AG09309 (cell line): ENCODE data around the gene SEC24A.
"Not testable (repeated sequence)": the region's sequence is repeated elsewhere in the genome, so short reads cannot be mapped to it uniquely, and the experiment has no call there.

Experiments used
- DNase-seq: peaks from one replicate; pipeline ENCODE4 v3.0.0-alpha.2; 2010; ENCODE audit warnings: low read depth
- H3K4me3 ChIP-seq: 2 replicates; pipeline ENCODE4 v1.5.1; 2011; ENCODE audit warnings: mild to moderate bottlenecking, low read depth, low read length, moderate library complexity; ENCODE audit not compliant: control insufficient read depth
- CTCF ChIP-seq: IDR thresholded peaks from 2 replicates; pipeline ENCODE4 v1.5.1; 2011; ENCODE audit warnings: mild to moderate bottlenecking, low read depth, low read length, inconsistent platforms; ENCODE audit not compliant: insufficient read depth, control insufficient read depth; ENCODE audit errors: missing control alignments

The SEC24A gene

GRCh38 chr5:134626369-134627014 lies 22.1 kb upstream of the SEC24A start:
- TF ChIP-seq CTCF = no peak
- H3K4me3 ChIP-seq = no peak overlapping the region
- DNase-seq = peak; percentile 20

DNA sequence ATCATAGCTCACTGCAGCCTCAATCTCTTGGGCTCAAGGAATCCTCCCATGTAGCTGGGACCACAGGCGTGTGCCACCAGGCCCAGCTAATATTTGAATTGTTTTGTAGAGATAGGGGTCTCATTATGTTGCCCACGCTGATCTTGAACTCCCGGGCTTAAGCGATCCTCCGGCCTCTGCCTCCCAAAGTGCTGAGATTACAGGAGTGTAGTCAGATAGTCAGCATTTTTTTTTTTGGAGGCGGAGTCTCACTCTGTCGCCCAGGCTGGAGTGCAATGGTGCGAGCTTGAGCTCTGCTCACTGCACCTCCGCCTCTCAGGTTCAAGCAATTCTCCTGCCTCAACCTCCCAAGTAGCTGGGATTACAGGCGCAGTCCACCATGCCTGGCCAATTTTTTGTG lies 14.4 kb upstream of the SEC24A start:
- DNase-seq = no peak
- TF ChIP-seq CTCF = no peak
- no peak overlapping the region for H3K4me3 ChIP-seq

DNA sequence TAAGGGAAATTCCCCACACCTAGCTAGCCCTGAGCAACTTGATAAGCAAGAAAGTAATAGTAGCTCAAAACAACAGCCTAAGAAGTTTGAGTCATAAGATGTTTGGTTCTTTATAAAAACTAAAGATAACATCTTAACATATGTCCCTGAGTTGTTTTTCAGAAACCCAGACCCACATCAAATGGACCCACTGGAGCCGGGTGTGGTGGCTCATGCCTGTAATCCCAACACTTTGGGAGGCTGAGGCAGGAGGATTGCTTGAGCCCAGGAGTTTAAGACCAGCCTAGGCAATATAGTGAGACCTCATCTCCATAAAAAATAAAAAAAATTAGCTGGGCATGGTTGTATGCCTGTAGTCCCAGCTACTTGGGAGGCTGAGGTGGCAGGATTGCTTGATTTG lies 13.2 kb upstream of the SEC24A start:
- not testable (repeated sequence) for H3K4me3 ChIP-seq, DNase-seq

- H3K4me3 ChIP-seq = no peak overlapping the region
- DNase-seq = no peak
- no peak for TF ChIP-seq CTCF
These were observed 11.4 kb upstream of the SEC24A start for GRCh38 chr5:134637116-134637721.

GRCh38 chr5:134638760-134639201 lies 9.8 kb upstream of the SEC24A start:
- no peak overlapping the region for H3K4me3 ChIP-seq
- no peak for TF ChIP-seq CTCF
- no peak for DNase-seq

GRCh38 chr5:134642931-134643530 lies 5.6 kb upstream of the SEC24A start:
- peak; percentile 25 for DNase-seq
- no peak for TF ChIP-seq CTCF
- H3K4me3 ChIP-seq = no peak overlapping the region

DNA sequence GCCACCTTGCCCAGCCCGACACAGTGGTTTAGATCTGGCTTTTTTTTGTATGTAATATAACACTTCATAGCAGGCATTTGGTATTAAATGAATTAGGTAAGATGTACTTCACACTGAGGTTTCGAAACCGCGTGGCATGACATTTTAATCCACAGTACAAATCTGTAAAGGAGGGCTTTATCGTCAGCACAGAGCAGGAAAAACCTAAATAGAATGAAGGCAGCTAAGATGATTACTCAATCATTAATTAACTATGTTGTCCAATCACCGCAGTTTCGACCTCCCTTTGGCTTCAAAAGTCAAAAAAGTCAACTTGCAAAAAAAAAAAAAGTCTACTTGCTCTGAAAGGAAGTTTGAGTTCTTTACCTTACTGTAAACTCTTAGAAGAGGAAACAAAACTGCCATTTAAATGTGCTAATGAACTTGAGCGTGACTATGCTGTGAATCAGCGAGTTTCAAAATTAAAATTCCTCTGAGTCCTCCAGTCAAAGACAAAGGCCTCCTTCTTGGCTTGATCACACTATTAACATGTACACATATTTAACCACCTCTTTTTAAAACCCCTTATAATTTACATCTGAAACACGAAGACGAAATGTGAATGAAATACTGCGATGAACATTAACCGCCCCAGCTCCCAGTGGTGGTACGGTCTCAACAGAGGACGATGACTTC lies 698 bp upstream of the SEC24A start:
- peak; percentile 37 for DNase-seq
- peak overlapping the region; percentile 100 for H3K4me3 ChIP-seq
- TF ChIP-seq CTCF = no peak
